ENCODE results near the gene C1GALT1C1. TPM values are rescaled to one million over a fixed set of nuclear protein-coding genes. Genes with fewer than 3 reads are reported as not detected.
"Not testable (repeated sequence)": the region's sequence is repeated elsewhere in the genome, so short reads cannot be mapped to it uniquely, and the experiment has no call there.

The C1GALT1C1 gene
- total RNA-seq, 1 donor from 2014 or later: 16.8 TPM

DNA sequence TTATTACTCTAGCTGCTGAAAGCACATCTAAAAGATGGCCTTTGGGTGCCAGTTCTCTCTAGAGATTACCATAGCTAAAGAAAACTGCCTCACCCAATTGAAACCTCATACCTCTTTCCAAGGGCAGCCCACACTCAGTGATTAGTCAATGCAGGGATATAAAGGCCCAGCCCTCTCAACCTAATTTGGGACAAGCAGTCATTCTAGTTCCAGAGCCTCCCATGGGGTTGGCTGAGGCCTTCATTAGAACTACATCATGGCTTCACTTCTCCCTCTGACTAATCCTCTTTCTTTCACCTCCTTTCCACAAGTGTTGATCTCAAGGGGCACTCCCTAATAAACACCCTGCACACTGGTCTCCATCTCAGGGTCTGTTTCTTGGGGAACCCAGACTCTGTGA, 38.5 kb upstream of the C1GALT1C1 start:
- Histone ChIP-seq H3K36me3 (ENCODE audit: control insufficient read depth, insufficient read depth, low read length) (no peaks in the 10 kb centered on the region), H3K4me3 (ENCODE audit: low read depth, low read length) (no peak overlapping the region), H3K27me3 (ENCODE audit: control insufficient read depth, insufficient read depth, low read length) (no peaks in the 10 kb centered on the region)
- TF ChIP-seq, protein P1, sequence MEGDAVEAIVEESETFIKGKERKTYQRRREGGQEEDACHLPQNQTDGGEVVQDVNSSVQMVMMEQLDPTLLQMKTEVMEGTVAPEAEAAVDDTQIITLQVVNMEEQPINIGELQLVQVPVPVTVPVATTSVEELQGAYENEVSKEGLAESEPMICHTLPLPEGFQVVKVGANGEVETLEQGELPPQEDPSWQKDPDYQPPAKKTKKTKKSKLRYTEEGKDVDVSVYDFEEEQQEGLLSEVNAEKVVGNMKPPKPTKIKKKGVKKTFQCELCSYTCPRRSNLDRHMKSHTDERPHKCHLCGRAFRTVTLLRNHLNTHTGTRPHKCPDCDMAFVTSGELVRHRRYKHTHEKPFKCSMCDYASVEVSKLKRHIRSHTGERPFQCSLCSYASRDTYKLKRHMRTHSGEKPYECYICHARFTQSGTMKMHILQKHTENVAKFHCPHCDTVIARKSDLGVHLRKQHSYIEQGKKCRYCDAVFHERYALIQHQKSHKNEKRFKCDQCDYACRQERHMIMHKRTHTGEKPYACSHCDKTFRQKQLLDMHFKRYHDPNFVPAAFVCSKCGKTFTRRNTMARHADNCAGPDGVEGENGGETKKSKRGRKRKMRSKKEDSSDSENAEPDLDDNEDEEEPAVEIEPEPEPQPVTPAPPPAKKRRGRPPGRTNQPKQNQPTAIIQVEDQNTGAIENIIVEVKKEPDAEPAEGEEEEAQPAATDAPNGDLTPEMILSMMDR (IDR thresholded peaks at IDR 0.05; ENCODE audit: insufficient read depth, low read length, severe bottlenecking): no peak
- DNase-seq (ENCODE audit: low read depth) (no peak), FAIRE-seq (no peak)

DNA sequence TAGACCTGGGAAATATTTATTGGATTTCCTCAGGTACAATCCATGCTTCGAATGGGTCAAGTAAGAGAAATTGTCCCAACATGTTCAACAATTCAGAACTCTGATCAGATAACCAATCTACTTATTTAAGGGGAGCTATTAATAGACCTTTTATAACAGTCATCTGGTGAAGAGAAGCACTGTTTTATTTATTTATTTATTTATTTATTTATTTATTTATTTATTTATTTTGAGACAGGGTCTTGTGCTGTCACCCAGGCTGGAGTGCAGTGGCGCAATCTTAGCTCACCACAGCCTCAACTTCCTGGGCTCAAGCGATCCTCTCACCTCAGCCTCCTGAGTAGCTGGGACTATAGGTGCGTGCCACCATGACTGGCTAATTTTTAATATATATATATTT, 34.7 kb upstream of the C1GALT1C1 start:
- FAIRE-seq; H3K4me3 ChIP-seq (ENCODE audit: low read depth, low read length); H3K36me3 ChIP-seq (ENCODE audit: control insufficient read depth, insufficient read depth, low read length); H3K27me3 ChIP-seq (ENCODE audit: control insufficient read depth, insufficient read depth, low read length); DNase-seq (ENCODE audit: low read depth): not testable (repeated sequence)

DNA sequence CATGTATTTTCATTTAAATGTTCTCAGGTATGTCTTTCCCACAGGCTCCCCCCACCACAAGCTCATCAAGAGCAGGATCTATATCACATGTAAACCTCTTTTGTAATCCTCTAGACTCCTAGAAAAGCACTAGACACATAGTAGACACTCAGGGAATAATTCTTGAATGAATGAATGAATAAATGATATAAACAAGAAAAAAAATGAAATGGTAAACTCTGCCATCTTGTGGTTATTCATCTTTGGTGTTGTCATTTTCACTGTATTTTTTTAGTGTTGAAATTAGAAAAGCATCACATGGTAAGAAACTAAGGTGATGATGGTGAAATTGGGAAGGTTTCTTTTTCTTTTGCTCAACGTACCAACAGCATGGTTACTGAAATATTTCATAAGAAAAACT, 34.2 kb upstream of the C1GALT1C1 start:
- Histone ChIP-seq H3K36me3 (ENCODE audit: control insufficient read depth, insufficient read depth, low read length) (no peaks in the 10 kb centered on the region), H3K27me3 (ENCODE audit: control insufficient read depth, insufficient read depth, low read length) (no peaks in the 10 kb centered on the region), H3K4me3 (ENCODE audit: low read depth, low read length) (no peak overlapping the region)
- peak; percentile 43 for DNase-seq (ENCODE audit: low read depth)
- no peak for FAIRE-seq
- TF ChIP-seq, protein P1 (IDR thresholded peaks at IDR 0.05; ENCODE audit: insufficient read depth, low read length, severe bottlenecking): no peak

DNA sequence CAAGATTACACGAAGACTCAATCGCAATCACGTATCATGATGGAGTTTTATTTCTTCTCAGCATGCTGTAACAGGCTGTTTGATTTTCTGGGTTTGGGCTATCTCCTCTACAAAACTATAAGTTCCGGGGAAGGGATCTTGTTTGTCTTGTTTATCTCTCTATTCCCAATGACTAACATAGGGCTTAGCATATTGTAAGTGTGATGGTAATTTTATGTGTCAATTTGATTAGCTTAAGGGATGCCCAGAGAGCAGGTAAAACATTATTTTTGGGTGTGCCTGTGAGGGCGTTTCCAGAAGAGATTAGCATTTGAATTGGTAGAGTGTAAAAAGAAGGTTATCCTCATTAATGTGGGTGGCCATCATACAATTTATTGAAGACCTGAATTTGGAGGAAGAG, 32.8 kb upstream of the C1GALT1C1 start:
- H3K27me3 ChIP-seq (ENCODE audit: control insufficient read depth, insufficient read depth, low read length): no peaks in the 10 kb centered on the region
- no peak overlapping the region for H3K4me3 ChIP-seq (ENCODE audit: low read depth, low read length)
- no peaks in the 10 kb centered on the region for H3K36me3 ChIP-seq (ENCODE audit: control insufficient read depth, insufficient read depth, low read length)
- no peak for FAIRE-seq
- TF ChIP-seq, protein P1 (IDR thresholded peaks at IDR 0.05; ENCODE audit: insufficient read depth, low read length, severe bottlenecking): no peak
- DNase-seq (ENCODE audit: low read depth): no peak

DNA sequence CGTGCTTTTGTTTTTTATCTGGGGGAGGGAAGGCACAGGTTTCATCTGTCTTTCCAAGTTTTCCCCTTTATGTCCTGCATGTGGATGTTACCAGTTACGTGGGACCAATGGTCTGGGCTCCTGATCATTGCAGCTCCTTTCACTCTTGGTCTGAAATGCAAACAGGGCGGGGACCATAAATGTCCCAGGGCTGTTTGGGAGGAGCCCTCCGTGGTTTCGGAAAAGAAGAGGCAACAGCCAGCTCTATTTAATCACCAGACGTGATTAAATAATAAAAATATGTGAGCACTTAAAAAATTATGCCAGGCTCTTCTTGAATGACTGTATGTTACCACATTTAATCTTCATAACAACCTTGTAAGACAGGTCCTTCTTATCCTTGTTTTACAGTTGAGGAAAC, 30.8 kb upstream of the C1GALT1C1 start:
- TF ChIP-seq, protein P1 (IDR thresholded peaks at IDR 0.05; ENCODE audit: insufficient read depth, low read length, severe bottlenecking): no peak
- Histone ChIP-seq H3K27me3 (ENCODE audit: control insufficient read depth, insufficient read depth, low read length) (no peaks in the 10 kb centered on the region), H3K4me3 (ENCODE audit: low read depth, low read length) (no peak overlapping the region), H3K36me3 (ENCODE audit: control insufficient read depth, insufficient read depth, low read length) (no peaks in the 10 kb centered on the region)
- DNase-seq (ENCODE audit: low read depth) (peak; percentile 65), FAIRE-seq (no peak)

DNA sequence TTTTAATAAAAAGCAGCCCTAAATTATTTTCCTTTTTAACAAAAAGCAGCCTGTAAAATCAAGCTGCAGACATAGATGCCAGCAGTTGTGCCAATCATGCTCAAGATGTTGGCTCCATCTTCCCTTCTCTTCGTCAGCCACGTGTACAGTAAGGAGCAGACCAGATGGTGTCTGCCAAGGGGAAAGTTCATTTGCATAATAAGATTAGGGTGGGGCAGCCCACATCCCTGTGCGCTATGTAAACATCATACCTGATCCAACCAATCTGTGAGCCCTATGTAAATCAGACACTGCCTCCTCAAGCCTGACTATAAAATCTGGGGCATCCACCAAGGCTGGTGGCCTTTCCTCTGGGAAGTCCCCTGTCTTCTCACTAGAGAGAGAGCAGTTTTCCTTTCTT, 23.1 kb upstream of the C1GALT1C1 start:
- no peak overlapping the region for H3K4me3 ChIP-seq (ENCODE audit: low read depth, low read length)
- H3K36me3 ChIP-seq (ENCODE audit: control insufficient read depth, insufficient read depth, low read length): no peaks in the 10 kb centered on the region
- FAIRE-seq (no peak), DNase-seq (ENCODE audit: low read depth) (no peak)
- no peaks in the 10 kb centered on the region for H3K27me3 ChIP-seq (ENCODE audit: control insufficient read depth, insufficient read depth, low read length)
- TF ChIP-seq, protein P1 (IDR thresholded peaks at IDR 0.05; ENCODE audit: insufficient read depth, low read length, severe bottlenecking): no peak

DNA sequence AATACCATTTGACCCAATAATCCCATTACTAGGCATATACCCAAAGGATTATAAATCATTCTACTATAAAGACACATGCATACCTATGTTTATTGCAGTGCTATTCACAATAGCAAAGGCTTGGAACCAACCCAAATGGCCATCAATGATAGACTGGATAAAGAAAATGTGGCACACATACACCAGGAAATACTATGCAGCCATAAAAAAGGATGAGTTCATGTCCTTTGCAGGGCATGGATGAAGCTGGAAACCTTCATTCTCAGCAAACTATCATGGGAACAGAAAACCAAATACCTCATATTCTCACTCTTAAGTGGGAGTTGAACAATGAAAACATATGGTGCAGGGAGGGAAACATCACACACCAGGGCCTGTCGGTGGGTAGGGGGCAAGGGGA, 22.4 kb upstream of the C1GALT1C1 start:
- not testable (repeated sequence) for FAIRE-seq; H3K36me3 ChIP-seq (ENCODE audit: control insufficient read depth, insufficient read depth, low read length); H3K27me3 ChIP-seq (ENCODE audit: control insufficient read depth, insufficient read depth, low read length); H3K4me3 ChIP-seq (ENCODE audit: low read depth, low read length); DNase-seq (ENCODE audit: low read depth)

Data from bronchial epithelial cell (primary cell).